Measurements from ENCODE around the gene CFAP161. TPM values are rescaled to one million over a fixed set of nuclear protein-coding genes. Genes with fewer than 3 reads are reported as not detected.
"Not testable (repeated sequence)": the region's sequence is repeated elsewhere in the genome, so short reads cannot be mapped to it uniquely, and the experiment has no call there.

Gene CFAP161
- total and polyA plus RNA-seq, 2 of the 13 experiments (the other 11 are each of a cell fraction or from before 2014, with no cell fraction given): not detected

- TF ChIP-seq, protein P1, sequence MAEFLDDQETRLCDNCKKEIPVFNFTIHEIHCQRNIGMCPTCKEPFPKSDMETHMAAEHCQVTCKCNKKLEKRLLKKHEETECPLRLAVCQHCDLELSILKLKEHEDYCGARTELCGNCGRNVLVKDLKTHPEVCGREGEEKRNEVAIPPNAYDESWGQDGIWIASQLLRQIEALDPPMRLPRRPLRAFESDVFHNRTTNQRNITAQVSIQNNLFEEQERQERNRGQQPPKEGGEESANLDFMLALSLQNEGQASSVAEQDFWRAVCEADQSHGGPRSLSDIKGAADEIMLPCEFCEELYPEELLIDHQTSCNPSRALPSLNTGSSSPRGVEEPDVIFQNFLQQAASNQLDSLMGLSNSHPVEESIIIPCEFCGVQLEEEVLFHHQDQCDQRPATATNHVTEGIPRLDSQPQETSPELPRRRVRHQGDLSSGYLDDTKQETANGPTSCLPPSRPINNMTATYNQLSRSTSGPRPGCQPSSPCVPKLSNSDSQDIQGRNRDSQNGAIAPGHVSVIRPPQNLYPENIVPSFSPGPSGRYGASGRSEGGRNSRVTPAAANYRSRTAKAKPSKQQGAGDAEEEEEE (CRISPR knock-in tag; IDR thresholded peaks at IDR 0.05; ENCODE audit: borderline replicate concordance): no peak
Observed at GRCh38 chr15:81157195-81157938, 23.3 kb downstream of the CFAP161 start (continued).

DNA sequence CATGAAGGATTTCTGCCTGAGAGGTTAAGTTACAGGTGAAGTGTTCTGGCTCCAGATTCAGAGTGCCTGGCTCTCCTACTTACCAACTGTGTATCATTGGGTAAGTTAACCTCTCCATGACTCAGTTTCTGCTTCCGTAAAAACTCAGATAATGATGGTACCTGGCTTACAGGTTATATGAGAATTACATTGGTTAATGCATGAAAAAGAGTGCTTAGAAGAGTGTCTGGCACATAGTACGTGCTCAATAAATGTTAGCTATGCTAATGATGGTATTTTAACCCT, 23.8 kb downstream of the CFAP161 start:
- H3K4me1 ChIP-seq (ENCODE audit: insufficient read depth, low read length): no peaks in the 10 kb centered on the region
- intact Hi-C loops (cut with micrococcal nuclease; ENCODE audit: unreplicated experiment) (no loop called here), in situ Hi-C loops (cut with HindIII; ENCODE audit: extremely low pct_ligation_motif_present, low pct_unique_long_range_greater_than_20kb) (no loop called here)
- CTCF ChIA-PET (ENCODE audit: low intra/inter-chr PET ratio, low total read pairs): no interaction called here
- no peak overlapping the region for H2AFZ ChIP-seq (ENCODE audit: low read length)
- no peak overlapping the region for H3K27ac ChIP-seq (ENCODE audit: extremely low read length, insufficient read depth, low read length)
- H4K20me1 ChIP-seq (ENCODE audit: insufficient read depth, low read length): no peaks in the 10 kb centered on the region
- ATAC-seq (no peak), FAIRE-seq (no peak), DNase-seq (ENCODE audit: low spot score) (no peak)
- no peak for TF ChIP-seq FOXK2 (IDR thresholded peaks at IDR 0.05)
- no peak for TF ChIP-seq DMAP1 (CRISPR knock-in tag; IDR thresholded peaks at IDR 0.05)
- no peak for TF ChIP-seq ZNF841 (CRISPR knock-in tag; IDR thresholded peaks at IDR 0.05; ENCODE audit: borderline replicate concordance)
- no peak for TF ChIP-seq ZNF296 (CRISPR knock-in tag; conservative IDR thresholded peaks at IDR 0.05)
- TF ChIP-seq TSC22D2 (CRISPR knock-in tag; IDR thresholded peaks at IDR 0.05; ENCODE audit: borderline replicate concordance): no peak
- TF ChIP-seq STAT5B (CRISPR knock-in tag; IDR thresholded peaks at IDR 0.05): no peak
- no peak for TF ChIP-seq CENPBD1 (CRISPR knock-in tag; IDR thresholded peaks at IDR 0.05; ENCODE audit: borderline replicate concordance, low read depth)
- no peak for TF ChIP-seq KDM4B (CRISPR knock-in tag; IDR thresholded peaks at IDR 0.05)
- no peaks in the 10 kb centered on the region for H3K9me3 ChIP-seq (ENCODE audit: low read length)
- no peak overlapping the region for H3K4me2 ChIP-seq (ENCODE audit: low read depth, low read length)
- peaks cover 0 to 6% of the 10 kb centered on the region in 2 experiments; a peak in 1 of 5 replicates for H3K27me3 ChIP-seq (ENCODE audit: control insufficient read depth in 1 of 2, insufficient read depth in 2 of 2, low read length in 2 of 2)
- no peaks in the 10 kb centered on the region for H3K36me3 ChIP-seq (replicated peaks in 1 of 2; ENCODE audit: control insufficient read depth in 1 of 2, insufficient read depth in 2 of 2, low read length in 2 of 2)
- POLR2A ChIA-PET: no interaction called here
- no TSS peak for BruUV-seq (replicated peaks)
- no peaks in the 10 kb centered on the region for H3K79me2 ChIP-seq (ENCODE audit: insufficient read depth, low read length)
- no peak overlapping the region for H3K4me3 ChIP-seq (replicated peaks in 1 of 3; ENCODE audit: insufficient read depth in 1 of 3, low read depth in 2 of 3, low read length in 3 of 3)
- 54% methylated on average over 2 of the region's 2 CpGs for WGBS (ENCODE audit: low lambda C conversion rate)
- no peak overlapping the region for H3K9ac ChIP-seq (ENCODE audit: insufficient read depth, low read depth, low read length)

DNA sequence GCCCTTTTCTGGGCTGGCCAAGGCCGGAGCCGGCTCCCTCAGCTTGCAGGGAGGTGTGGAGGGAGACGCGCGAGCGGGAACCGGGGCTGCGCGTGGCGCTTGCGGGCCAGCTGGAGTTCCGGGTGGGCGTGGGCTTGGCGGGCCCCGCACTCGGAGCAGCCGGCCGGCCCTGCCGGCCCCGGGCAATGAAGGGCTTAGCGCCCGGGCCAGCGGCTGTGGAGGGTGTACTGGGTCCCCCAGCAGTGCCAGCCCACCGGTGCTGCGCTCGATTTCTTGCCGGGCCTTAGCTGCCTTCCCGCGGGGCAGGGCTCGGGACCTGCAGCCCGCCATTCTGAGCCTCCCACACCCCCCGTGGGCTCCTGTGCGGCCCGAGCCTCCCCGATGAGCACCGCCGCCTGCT, 24.5 kb downstream of the CFAP161 start:
- H3K9me3 ChIP-seq (ENCODE audit: low read length); FAIRE-seq; H4K20me1 ChIP-seq (ENCODE audit: insufficient read depth, low read length); DNase-seq (ENCODE audit: low spot score); intact Hi-C loops (cut with micrococcal nuclease; ENCODE audit: unreplicated experiment); H3K4me2 ChIP-seq (ENCODE audit: low read depth, low read length); H3K79me2 ChIP-seq (ENCODE audit: insufficient read depth, low read length); ATAC-seq; H3K27ac ChIP-seq (ENCODE audit: extremely low read length, insufficient read depth, low read length); CTCF ChIA-PET (ENCODE audit: low intra/inter-chr PET ratio, low total read pairs); H3K27me3 ChIP-seq (ENCODE audit: control insufficient read depth in 1 of 2, insufficient read depth in 2 of 2, low read length in 2 of 2); in situ Hi-C loops (cut with HindIII; ENCODE audit: extremely low pct_ligation_motif_present, low pct_unique_long_range_greater_than_20kb); BruUV-seq (replicated peaks); H2AFZ ChIP-seq (ENCODE audit: low read length); H3K4me3 ChIP-seq (replicated peaks in 1 of 3; ENCODE audit: insufficient read depth in 1 of 3, low read depth in 2 of 3, low read length in 3 of 3); H3K9ac ChIP-seq (ENCODE audit: insufficient read depth, low read depth, low read length); POLR2A ChIA-PET; H3K36me3 ChIP-seq (replicated peaks in 1 of 2; ENCODE audit: control insufficient read depth in 1 of 2, insufficient read depth in 2 of 2, low read length in 2 of 2); H3K4me1 ChIP-seq (ENCODE audit: insufficient read depth, low read length): not testable (repeated sequence)
- no CpG with 5 or more reads among the region's 37 CpGs for WGBS (ENCODE audit: low lambda C conversion rate)

Measured in HepG2 (cell line).